D721Med (cell line): Measurements from ENCODE around the gene RORC.
"Not testable (repeated sequence)": the region's sequence is repeated elsewhere in the genome, so short reads cannot be mapped to it uniquely, and the experiment has no call there.

Source experiments
- DNase-seq: peaks from one replicate; pipeline ENCODE4 v3.0.0; 2011; ENCODE audit warnings: low spot score; ENCODE audit not compliant: insufficient read length
- FAIRE-seq: peaks from 2 replicates; lab custom pipeline; 2011; peaks lifted over from hg19 to GRCh38; lab: Jason Lieb, UNC
- CTCF ChIP-seq: IDR thresholded peaks from 2 replicates; pipeline ENCODE4 v1.5.1; 2012; ENCODE audit warnings: mild to moderate bottlenecking, control low read depth; ENCODE audit not compliant: insufficient read depth; ENCODE audit errors: missing control alignments

Gene RORC

GRCh38 chr1:151831605-151832004 is at the start of gene RORC:
TSS of gene RORC (minus strand) at chr1:151831802. CDS start at chr1:151831764, 38 bp downstream.
- FAIRE-seq (no peak), DNase-seq (no peak)
- no peak for TF ChIP-seq CTCF

GRCh38 chr1:151875419-151876097 is 44.0 kb upstream of the RORC start:
- no peak for FAIRE-seq
- no peak for DNase-seq
- no peak for TF ChIP-seq CTCF

- not testable (repeated sequence) for FAIRE-seq, DNase-seq
Measured at GRCh38 chr1:151872776-151873175, 41.2 kb upstream of the RORC start.

- FAIRE-seq = no peak
- no peak for TF ChIP-seq CTCF
- DNase-seq = no peak
Measured at GRCh38 chr1:151871284-151872030, 39.9 kb upstream of the RORC start.

- no peak for FAIRE-seq
- no peak for TF ChIP-seq CTCF
- DNase-seq = no peak
Measured at GRCh38 chr1:151868486-151868885, 36.9 kb upstream of the RORC start.

- no peak for FAIRE-seq
- no peak for DNase-seq
- no peak for TF ChIP-seq CTCF
Measured at GRCh38 chr1:151867765-151868411, 36.3 kb upstream of the RORC start.

GRCh38 chr1:151867321-151867720 is 35.7 kb upstream of the RORC start:
- no peak for TF ChIP-seq CTCF
- no peak for FAIRE-seq
- no peak for DNase-seq
